Measurements from ENCODE around the gene IFNAR2.

IFNAR2 gene

DNA sequence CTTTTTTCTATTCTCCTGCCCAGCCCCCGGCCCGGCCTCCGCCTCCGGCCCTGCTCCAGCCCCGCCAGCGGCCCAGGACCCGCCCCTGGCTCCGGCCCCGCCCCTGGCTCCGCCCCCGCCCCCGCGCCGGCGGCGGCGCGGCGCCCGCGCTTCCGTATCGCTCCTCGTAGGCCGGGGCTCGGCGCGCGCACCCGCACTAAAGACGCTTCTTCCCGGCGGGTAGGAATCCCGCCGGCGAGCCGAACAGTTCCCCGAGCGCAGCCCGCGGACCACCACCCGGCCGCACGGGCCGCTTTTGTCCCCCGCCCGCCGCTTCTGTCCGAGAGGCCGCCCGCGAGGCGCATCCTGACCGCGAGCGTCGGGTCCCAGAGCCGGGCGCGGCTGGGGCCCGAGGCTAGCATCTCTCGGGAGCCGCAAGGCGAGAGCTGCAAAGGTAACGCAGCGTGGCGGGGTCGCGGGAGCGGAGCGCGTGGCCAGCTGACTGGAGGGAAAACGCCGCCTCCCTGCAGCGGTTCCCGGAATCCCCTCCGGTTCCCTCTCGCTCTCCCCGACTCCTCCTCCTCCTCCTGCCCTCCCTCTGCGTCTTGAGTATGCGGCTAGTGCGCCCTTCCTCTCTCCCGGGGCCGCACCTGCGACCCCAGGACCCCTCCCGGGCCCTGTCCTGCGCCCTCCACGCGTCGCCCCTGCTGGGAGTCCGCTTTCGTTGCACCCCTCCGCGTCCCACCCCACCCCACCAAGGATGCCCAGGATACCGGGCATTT lies at the start of gene IFNAR2:
TSS of gene IFNAR2 (plus strand) at position 155 of the 761 bp plus-strand sequence. CDS start 11,985 bp downstream, outside the sequence.
- DNase-seq, result peak; percentile 75

DNA sequence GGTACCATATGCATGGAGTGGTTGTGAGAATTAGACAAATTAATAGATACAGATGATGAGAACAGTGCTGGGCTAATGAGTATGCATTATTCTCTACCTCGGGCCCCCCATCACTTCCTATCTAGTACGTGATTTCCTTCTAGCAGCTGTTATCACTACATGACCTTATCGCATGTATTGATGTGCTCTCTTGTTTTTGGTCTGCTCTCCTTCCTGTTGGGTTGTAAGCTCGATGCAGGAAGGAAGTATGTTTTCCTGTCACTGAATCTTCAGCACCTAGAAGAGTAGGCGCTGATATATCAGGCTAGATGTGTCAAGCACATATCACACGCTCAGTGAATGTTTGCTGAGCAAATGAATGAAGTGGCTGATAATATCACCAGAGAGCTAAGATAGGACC lies 43.9 kb upstream of the IFNAR2 start:
- DNase-seq, result peak; percentile 65

DNA sequence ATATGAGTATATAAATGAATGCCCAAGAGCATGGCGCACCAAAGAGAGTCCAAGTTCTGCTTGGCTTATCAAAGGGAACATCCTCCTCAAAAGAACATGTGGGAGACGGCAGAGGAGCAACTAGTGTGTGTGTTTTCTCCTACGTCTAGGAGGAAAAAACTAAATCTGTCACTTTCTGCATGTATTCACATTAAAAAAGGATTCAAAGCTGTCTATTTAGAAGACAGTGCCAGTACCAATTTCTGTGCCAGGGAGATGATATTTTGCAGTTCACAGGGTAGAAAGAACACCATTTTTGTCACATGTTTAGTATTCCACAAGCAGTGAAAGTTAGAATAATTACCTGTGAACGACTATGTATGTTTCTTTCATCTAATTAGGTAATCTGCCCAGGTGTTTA lies 42.5 kb upstream of the IFNAR2 start:
- no peak for DNase-seq

DNA sequence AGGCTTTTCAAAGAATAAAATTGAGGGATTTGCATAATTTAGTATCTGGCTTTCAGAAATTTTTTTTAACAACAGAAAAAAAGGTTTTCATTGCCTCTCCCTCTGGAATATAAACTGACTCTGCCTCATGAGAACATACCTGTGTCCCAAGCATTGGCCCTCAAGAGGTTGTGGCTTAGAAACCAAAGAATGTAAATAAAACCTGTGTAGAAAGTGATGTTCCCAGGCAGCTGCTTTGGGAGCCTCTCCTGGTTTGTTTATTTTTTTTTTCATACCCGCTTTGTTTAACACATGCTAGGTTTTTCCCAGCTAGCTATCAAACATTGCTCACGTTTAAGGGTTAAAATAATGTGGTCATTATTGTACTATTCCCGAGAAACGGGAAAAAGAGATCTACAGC lies 40.5 kb upstream of the IFNAR2 start:
- no peak for DNase-seq

DNA sequence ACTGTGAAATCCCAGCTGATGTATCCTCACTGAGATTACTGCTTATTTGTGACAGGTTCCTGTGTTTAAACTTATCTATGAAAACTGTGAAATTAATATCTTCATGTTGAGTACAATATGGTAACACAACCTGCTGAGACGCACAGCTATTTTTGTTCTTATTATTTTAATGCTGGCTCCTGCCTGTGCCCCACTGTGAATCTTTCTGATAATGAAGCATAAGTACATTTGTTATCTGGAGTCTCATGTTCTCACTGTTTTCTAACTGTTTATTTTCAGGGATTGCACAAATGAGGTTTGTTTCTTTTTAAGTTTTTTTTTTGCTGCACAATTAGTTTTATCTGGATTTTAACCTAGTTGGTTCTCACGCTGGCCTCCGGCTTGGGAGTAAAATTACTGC lies 39.9 kb upstream of the IFNAR2 start:
- no peak for DNase-seq

DNA sequence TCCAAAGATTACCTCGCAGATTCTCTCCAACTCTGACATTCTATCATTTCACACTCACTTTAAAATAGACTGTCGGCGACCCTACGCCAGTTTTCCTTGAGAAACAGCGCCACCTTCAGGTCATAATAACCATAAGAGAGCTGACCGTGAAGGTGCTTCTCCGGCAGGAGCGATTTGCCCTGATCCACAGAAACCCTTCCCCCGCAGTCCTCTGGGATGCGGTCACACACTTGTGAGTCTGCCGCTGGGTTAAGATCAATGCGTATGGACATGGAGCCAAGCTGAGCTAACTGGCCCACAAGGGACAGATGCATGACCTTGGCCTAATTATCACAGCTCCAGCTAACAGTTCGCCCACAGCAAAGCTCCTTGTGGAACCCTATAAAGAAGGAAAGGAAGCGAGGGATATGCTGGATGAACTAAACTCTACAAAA lies 32.8 kb upstream of the IFNAR2 start:
- DNase-seq, result peak; percentile 67

DNA sequence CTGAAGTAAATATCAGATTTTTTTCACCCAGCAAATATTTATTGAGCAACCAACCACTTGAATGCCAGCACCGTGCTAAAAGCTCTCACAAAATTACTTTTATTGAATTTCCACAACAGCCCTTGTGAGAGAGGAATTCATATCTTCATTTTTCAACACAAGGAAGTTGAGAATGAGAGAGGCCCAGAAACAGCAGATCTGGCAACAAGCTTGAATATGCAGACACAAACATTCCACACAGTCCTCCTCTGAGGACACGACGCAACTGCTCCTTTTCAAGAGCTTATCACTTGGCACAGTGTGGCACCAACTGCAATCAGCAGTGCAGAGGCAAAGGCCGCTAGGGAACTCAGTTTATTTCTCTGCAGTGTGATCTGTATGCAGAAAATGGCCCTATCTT lies 32.2 kb upstream of the IFNAR2 start:
- DNase-seq, result no peak

DNA sequence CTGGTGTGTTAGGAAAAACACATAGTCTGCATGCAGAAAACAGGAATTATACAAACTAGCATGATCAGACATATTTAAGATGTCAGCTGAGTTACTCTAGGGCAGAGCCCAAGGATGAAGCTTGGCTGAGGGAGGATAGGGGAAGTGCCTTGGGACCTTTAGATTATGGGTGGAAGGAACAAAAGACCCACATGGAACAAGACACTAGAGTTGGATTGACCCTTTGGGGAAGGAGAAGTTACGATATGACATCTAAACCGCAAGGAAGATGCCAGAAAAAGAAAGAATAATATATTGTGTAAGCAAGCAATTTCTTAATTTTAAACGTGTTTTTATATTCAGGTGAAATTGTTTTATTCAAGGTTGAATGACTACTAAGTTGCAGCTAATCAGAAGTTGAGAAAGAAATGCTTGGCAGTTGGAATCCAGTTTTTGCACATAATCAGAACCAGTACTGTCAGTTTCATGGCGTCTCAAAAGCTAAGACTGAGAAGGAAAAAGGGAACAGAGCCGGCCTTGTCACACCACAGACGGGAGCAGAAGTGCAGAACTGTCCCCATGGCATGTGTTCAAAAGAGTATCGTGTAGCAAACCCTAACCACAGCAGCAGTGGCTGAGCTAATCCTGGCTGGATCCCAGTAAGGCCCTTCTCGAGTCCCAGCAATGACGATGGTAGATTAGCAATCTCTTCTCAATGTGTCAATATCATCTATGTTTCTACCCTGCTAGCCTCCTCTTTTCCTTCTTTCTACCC lies 31.2 kb upstream of the IFNAR2 start:
- no peak for DNase-seq

DNA sequence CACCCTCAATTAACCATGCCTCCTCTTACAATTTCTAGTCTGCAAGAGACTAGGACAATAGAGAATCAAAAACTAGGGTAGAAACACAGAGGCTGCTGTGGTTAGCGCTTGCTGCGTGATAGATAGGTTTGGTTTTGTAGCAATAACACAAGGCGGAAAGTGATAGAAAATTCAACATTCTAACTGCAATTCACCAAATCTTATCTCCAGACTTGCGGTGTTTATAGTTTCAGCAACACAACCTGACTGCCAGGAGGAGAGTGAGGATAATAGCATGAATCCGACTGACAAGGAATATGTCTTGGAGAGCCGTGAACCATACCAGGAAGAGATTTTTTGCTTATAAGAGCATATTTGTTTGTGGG lies 30.7 kb upstream of the IFNAR2 start:
- DNase-seq, result no peak

DNA sequence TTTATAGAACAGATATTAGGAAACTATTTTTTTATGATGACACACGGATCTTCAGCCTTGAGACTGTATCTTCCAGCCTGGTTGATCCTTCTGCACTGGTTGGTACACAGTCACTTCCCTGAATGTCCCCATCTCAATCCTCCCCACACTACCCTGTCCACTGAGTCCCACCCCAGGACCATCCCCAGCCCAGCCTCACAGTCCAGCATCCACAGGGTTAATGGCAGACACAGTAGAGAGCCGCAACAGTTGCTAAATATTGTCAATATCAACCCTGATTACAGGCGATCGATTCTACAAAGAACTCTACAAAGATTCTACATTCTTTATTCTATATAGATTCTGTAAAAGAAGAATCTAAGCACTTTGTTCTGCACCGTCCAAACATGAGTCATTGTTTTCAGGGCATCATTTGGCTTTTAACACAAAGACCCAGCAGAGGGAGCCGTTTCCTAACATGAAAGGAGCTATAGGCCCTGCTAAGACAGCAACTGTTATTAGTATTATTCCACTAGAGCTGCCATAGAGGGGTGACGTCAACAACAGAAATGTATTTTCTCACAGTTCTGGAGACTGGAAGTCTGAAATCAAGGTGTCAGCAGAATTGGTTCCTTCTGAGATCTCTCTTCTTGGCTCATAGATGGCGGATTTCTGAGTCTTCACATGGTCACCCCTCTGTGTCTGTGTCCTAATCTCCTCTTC lies 30.1 kb upstream of the IFNAR2 start:
- peak; percentile 84 for DNase-seq

DNA sequence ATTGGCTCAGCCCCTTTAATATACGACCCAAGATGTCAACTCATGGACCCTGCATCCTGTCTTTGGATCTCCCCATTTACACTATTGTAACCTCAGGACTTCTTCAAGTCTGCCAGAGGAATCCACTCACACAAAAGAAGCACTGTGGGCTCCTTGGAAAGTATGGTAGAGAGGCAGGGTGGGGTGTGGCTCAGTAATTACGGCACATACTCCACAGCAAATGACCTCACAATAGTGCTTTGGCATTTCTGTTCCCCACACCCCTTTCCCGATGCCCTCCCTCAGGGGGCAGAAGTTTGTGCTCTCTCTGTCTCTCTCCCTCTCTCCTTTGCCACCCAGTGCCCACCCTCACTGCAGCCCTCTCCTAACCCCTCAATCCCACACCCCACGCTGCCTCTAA lies 27.8 kb upstream of the IFNAR2 start:
- DNase-seq, result no peak

DNA sequence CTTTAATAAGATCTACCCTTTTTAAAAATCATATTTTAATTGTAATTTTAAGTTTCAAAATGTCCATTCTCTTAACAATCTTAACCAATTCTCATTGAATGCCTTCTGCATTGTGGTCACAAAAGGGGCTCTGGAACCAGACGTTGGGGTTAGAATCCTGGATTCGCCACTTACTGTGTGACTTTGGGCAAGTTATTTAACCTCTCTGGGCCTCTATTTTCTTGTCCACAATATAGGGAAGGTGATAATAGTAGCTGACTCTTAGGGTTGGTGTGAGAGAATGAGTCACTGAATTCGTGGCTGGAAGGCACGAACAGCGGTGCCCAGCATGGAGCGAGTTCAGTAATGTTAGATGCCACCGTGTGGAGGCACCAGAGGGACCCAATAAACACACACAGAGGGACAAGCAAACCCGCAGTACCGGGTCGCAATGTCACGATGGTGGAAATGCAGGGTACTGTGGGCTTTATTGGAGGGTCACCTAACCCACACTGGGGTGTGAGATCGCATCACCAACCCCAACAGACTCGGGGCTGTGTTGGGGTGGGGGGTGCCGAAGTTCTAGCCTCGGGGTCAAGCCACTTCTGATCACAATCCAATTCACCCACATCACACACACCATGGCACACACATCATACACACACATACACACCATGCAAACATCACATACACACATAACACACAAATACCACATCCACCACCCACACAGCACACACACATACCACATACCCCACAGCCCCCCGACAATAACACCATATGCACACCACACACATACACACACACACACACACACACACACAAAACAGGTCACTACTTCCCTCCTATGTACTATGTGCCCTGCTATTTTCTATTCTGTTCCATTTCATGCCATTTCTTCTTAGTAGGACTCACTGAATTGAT lies 27.0 kb upstream of the IFNAR2 start:
- no peak for DNase-seq

DNA sequence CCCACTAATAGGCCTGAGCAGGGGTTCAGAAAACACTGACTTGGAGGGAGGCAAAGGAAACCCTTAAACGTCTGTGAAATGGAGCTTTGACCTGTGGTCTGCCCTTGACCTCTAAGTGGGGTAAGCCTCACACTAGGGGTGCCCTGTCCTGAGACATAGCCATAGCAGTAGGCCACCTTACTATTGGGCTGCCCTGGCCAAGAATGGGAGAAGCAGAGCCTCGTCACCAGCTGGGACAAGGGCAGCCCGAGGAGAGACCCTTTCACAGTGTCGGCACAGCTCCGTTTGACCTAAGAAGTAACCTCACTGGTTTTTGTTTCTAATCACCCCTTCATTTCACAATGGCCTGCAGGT lies 26.4 kb upstream of the IFNAR2 start:
- no peak for DNase-seq

DNA sequence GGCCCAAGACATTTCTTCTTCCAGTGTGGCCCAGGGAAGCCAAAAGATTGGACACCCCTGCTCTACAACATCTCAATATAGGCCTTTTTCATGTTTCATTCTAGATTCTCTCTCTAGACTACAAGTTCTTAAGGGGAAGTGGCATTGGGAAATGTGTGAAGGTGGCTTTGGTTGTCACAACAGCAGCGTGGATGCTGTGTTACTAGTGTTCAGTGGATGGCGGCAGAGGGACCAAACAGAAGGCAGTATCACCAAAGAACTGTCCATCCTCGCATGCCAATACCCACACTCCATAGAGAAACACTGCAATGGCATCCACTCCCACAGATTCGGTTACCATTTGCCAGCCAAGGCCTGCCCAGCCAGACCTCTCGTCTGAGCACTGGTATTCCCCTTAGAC lies 24.3 kb upstream of the IFNAR2 start:
- no peak for DNase-seq

DNA sequence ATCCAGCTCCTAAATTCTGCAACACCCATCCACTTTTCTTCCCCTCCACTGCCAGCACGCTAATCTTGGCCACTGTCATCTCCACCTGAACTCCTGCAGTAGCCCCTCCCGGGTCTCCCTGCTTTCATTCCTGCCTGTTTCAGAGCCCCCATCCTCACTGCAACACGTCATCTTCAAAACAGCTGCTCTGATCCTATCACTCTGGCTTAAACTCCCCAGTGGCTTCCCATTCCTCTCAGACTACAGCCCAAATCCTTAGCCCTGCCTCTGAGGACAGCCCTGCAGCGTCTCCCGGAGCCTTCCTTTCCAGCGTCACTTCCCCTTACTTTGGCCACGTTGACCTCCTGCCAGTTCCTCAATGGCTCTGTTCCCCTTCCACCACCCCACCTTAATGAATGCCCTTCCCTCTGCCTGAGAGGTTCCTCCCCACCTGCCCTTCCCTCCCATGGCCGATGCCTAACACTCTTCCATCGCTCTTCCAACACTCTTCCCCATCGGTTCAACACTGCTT lies 22.9 kb upstream of the IFNAR2 start:
- no peak for DNase-seq

DNA sequence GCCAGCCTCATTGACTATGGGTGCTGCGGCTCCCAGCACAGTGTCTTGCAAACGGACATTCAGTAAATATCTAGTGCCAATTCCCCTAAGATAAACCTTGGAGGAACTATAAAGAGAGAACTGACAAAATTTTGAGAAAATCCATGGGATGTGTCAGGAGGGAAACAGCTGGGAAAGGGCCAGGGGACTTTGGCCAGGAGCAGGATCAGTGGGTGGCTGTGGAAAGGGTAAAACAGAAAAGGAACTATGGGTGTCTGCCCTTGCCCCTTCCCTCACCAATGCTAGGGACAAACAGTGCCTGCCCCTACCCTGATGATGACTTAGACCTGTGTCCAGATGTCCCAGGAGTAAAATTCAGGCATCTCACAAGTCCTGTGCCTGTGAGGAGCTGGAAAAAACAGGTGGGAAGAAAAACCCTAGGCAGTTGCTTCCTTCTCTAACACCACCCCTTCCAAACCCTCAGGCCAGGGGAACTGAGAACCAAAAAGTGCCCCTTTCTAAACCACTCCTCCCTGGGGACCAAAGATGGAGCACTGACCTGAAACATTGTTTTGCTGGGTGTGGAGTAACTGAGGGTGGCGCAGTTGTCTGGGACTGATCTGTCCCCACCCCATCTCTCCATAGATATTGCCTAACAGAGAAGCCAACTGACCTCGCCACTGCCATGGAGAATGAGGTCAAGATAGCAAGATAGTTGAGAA lies 22.1 kb upstream of the IFNAR2 start:
- no peak for DNase-seq

DNA sequence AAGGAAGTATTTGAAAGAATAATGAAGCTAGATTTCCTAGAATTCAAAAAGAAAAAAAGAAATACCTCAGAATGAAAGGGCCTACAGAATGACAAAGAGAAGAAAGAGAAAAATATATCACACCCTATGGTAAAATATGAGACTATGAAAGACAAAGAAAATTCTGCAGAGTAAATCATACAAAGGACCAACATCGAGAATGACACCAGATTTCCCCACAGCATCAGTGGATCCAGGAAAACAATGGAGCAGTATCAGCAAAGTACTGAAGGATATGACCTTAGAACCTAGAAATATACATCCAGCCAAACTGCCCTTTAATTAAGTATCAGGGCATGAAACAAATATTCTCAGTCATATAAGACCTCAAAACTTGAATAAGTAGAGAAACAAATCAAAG lies 21.2 kb upstream of the IFNAR2 start:
- no peak for DNase-seq

DNA sequence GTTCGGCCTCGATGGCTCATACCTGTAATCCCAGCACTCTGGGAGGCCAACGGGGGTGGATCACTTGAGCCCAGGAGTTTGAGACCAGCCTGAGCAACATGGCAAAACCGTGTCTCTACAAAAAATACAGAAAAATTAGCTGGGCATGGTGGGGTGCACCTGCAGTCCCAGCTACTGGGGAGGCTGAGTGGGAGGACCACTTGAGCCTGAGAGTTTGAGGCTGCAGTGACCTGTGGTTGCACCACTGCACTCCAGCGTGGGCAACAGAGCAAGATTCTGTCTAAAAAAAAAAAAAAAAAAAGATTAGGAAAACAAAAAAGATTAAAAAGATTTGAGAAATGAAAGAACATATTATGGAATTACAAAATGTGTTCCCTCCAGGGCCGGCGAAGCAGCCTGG lies 18.4 kb upstream of the IFNAR2 start:
- no peak for DNase-seq

DNA sequence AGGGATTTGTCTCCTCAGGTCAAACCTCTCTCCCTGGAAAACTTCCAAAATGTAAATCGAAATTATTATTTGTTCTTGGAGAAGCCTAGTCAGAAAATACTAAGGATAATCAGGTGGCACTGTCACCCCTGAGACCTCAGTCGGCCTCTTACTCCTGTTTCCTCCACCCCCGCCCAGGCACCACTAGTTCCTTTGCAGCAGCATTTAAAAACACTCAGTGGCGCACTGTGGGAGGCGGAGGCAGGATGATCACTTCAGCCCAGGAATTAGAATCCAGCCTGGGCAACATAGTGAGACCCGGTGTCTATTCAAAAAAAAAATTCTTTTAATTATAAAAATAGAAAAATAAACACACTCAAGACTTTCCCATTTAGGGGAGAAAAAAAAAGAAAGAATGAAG lies 18.0 kb upstream of the IFNAR2 start:
- DNase-seq, result no peak

DNA sequence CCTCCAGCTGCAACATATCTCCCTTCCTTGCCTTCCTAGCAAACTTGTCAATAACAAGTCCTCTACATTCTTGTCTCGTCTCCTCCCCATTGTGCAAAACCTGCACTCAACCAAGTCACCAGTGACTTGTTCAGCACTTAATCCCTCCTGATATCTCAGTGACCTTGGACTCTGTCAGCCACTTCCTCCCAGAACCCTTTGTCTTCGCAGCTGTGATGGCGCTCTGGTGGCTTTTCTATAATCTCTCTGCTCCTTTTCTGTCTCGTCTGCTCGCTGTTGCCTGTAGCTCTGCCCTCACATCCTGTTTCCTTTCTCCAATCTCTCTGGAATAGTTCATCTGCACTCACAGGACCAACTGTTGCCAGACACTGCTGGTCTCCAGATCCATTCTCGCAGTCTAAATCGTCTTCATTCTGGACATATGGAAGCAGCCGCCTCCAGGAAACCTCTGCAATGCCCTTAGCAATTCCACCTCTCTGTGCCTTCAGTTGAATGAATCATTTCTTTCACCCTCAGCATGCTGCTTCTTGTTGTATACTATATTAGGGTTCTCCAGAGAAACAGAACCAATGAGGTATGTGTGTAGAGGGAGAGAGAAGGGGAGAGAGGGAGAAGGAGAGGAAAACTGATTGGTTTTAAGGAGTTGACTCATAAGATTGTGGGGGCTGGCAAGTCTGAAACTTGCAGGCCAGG lies 17.4 kb upstream of the IFNAR2 start:
- DNase-seq, result no peak

DNA sequence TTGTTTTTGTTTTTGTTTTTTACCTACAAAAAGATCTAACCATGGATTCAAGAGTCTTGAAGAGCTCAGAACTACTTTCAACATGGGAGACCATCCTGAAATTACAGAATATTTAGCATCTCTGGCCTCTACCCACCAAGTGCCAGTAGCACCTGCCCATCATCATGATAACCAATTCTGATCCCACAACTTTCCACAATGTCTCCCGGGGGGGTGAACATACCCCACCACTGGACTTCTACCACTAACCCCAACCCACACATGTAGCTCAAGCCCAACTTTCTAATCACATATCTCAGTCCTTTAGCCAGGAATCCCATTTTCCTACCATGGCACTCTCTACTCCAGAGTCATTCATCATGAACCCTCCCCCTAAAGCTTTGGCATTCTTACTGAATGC lies 15.7 kb upstream of the IFNAR2 start:
- no peak for DNase-seq

DNA sequence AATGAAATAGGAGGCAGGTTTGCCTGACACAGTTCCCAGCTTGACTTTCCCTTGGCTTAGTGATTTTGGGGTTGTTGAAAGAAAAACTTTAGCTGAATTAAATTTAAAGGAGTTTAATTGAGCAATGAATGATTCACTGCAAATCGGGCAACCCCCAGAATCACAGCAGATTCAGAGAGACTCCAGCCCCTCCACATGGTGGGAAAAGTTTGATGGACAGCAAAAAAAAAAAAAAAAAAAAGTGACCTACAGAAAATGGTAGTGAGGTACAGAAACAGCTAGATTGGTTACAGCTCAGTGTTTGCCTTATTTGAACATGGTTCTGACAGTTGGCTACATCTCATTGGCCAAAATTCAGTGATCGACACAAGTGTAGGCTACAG lies 12.6 kb upstream of the IFNAR2 start:
- no peak for DNase-seq

All from activated CD4-positive, alpha-beta T cell treated with anti-CD3 and anti-CD28 coated beads, Interleukin-10, Interleukin-2, amounts not matched to agents 100 ng/mL and 50 ng/mL, durations not matched to agents 16 hours and 8 hours (primary cell).